ENCODE results near the gene MARCHF6.

- no peak for TF ChIP-seq CTCF (IDR thresholded peaks at IDR 0.05)
- no peak for TF ChIP-seq POLR2A (IDR thresholded peaks at IDR 0.05)
- no peak for TF ChIP-seq POLR2AphosphoS5 (IDR thresholded peaks at IDR 0.05)
Observed at GRCh38 chr5:10337986-10338385, 15.5 kb upstream of the MARCHF6 start.
